GM23338 (cell line): ENCODE measurements around the gene OR10C1. TPM values are rescaled to one million over a fixed set of nuclear protein-coding genes. Genes with fewer than 3 reads are reported as not detected.

Source experiments
- ATAC-seq: fragments of 200-7000 bp; cut with Tn5 transposase; 3 replicates; pipeline ENCODE4 v1.9.1; 2020
- DNase-seq: peaks from one replicate; pipeline ENCODE4 v3.0.0-alpha.2; 2015; ENCODE audit warnings: low spot score
- H2AFZ ChIP-seq: fragments of 200-600 bp; sonication (generic); 2 replicates; pipeline ENCODE4 v1.8.0; 2016; ENCODE audit warnings: antibody characterized with exemption, mild to moderate bottlenecking, moderate library complexity
- H3F3A ChIP-seq: fragments of 200-600 bp; sonication (generic); replicated peaks from 2 replicates; pipeline ENCODE4 v1.8.0; 2017; ENCODE audit warnings: antibody characterized with exemption, mixed run types, low read depth
- H3K27ac ChIP-seq: fragments of 200-600 bp; sonication (generic); 2 replicates; pipeline ENCODE4 v1.6.1; 2016; ENCODE audit warnings: low read depth
- H3K27me3 ChIP-seq: fragments of 200-600 bp; sonication (generic); 2 replicates; pipeline ENCODE4 v1.8.0; 2016; ENCODE audit warnings: mild to moderate bottlenecking, mixed run types, moderate library complexity; ENCODE audit not compliant: insufficient read depth
- H3K36me3 ChIP-seq: fragments of 200-600 bp; sonication (generic); 2 replicates; pipeline ENCODE4 v1.8.0; 2016; ENCODE audit warnings: mild to moderate bottlenecking; ENCODE audit not compliant: insufficient read depth
- H3K4me1 ChIP-seq: fragments of 200-600 bp; sonication (generic); 2 replicates; pipeline ENCODE4 v1.8.0; 2016; ENCODE audit warnings: mild to moderate bottlenecking, moderate library complexity; ENCODE audit not compliant: insufficient read depth
- H3K4me2 ChIP-seq: fragments of 200-600 bp; sonication (generic); 2 replicates; pipeline ENCODE4 v1.7.1; 2017; ENCODE audit warnings: mixed run types
- H3K4me3 ChIP-seq: fragments of 200-600 bp; sonication (generic); 2 replicates; pipeline ENCODE4 v1.6.1; 2016; ENCODE audit warnings: mixed run types
- H3K79me2 ChIP-seq: fragments of 200-600 bp; sonication (generic); replicated peaks from 2 replicates; pipeline ENCODE4 v1.8.0; 2017; ENCODE audit warnings: mild to moderate bottlenecking; ENCODE audit not compliant: insufficient read depth
- H3K9me2 ChIP-seq: fragments of 200-600 bp; sonication (generic); 2 replicates; pipeline ENCODE4 v1.8.0; 2017; ENCODE audit not compliant: insufficient read depth
- H4K20me1 ChIP-seq: fragments of 200-600 bp; sonication (generic); replicated peaks from 2 replicates; pipeline ENCODE4 v1.8.0; 2017; ENCODE audit warnings: mild to moderate bottlenecking; ENCODE audit not compliant: insufficient read depth
- H3K27ac Mint-ChIP-seq: 2 replicates; pipeline ENCODE4 v1.8.0; 2020; ENCODE audit warnings: inconsistent platforms, mild to moderate bottlenecking, moderate library complexity, mixed read lengths
- H3K27me3 Mint-ChIP-seq: 3 replicates; pipeline ENCODE4 v1.8.0; 2022; ENCODE audit warnings: low read depth, mild to moderate bottlenecking, moderate library complexity, mixed read lengths, inconsistent platforms; ENCODE audit not compliant: insufficient read depth, poor library complexity
- H3K36me3 Mint-ChIP-seq: 3 replicates; pipeline ENCODE4 v1.8.0; 2021; ENCODE audit warnings: low read depth, mild to moderate bottlenecking, inconsistent platforms, moderate library complexity, mixed read lengths
- H3K4me1 Mint-ChIP-seq: 3 replicates; pipeline ENCODE4 v1.8.0; 2020; ENCODE audit warnings: mild to moderate bottlenecking, inconsistent platforms, mixed read lengths
- H3K4me3 Mint-ChIP-seq: 3 replicates; pipeline ENCODE4 v1.8.0; 2021; ENCODE audit warnings: moderate library complexity, mild to moderate bottlenecking, inconsistent platforms, mixed read lengths
- H3K9me3 Mint-ChIP-seq: 3 replicates; pipeline ENCODE4 v1.8.0; 2020; ENCODE audit warnings: moderate library complexity, mild to moderate bottlenecking, inconsistent platforms, mixed read lengths
- CREB1 ChIP-seq: fragments of 250-450 bp; sonication (Bioruptor Pico); IDR thresholded peaks from 2 replicates; pipeline ENCODE4 v1.5.0; 2020; ENCODE audit warnings: low read depth, mild to moderate bottlenecking, moderate library complexity
- EZH2 ChIP-seq: fragments of 200-600 bp; sonication (generic); IDR thresholded peaks from one replicate; pipeline ENCODE4 v1.8.0; 2017; ENCODE audit warnings: antibody characterized with exemption, mild to moderate bottlenecking, low read depth; ENCODE audit not compliant: unreplicated experiment
- EZH2phosphoT487 ChIP-seq: fragments of 200-600 bp; sonication (generic); IDR thresholded peaks from one replicate; pipeline ENCODE4 v1.8.1; 2018; ENCODE audit warnings: antibody characterized with exemption; ENCODE audit not compliant: unreplicated experiment
- ZNF331 ChIP-seq: fragments of 250-450 bp; sonication (Bioruptor Pico); IDR thresholded peaks from 2 replicates; pipeline ENCODE4 v1.5.0; 2020; ENCODE audit warnings: low read depth, mild to moderate bottlenecking, moderate library complexity
- polyA plus RNA-seq: library from polyadenylated mRNA; unstranded; fragments of >200 nt; fragmentation: Nextera tagmentation; extraction: Ambion mirVana; gene quantifications from 2 replicates; pipeline ENCODE4 v1.2.1, GENCODE V29; 2016
- total RNA-seq: library from RNA; depleted of rRNA; stranded (reverse); fragments of >200 nt; shearing (Covaris generic); gene quantifications from 2 replicates; pipeline ENCODE4 v1.2.3, GENCODE V29; 2014
- TF ChIP-seq, protein P1 (sequence below): IDR thresholded peaks from 2 replicates; pipeline ENCODE4 v1.6.1; 2016; ENCODE audit warnings: antibody characterized with exemption
- TF ChIP-seq, protein P2 (sequence below): fragments of 250-450 bp; sonication (Bioruptor Pico); IDR thresholded peaks from 2 replicates; pipeline ENCODE4 v1.5.0; 2020; ENCODE audit warnings: mild to moderate bottlenecking, moderate library complexity

Gene OR10C1
- total and polyA plus RNA-seq, 2 experiments from 2014 or later, result not detected

DNA sequence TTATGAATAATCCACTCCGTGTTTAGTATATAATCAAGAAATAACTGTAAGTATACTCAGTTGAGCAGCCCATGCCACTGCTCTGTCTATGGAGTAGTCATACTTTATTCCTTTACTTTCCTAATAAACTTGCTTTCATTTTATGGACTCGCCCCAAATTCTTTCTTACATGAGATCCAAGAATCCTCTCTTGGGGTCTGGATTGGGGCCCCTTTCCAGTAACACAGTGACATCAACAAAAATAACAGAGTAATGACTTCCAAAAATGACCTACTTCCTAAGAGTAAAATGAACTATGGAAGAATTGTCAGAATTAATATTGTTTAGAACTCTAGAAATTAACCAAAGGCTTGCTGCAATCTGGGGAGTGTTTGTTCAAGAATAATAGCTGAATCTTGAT lies 26.7 kb downstream of the OR10C1 start:
- no peaks in the 10 kb centered on the region for H3K4me1 ChIP-seq
- Mint-ChIP-seq H3K4me1 (0 out of 3 replicates have a peak, but pooled peaks cover 2% of the 10 kb centered on the region), H3K36me3 (no peaks in the 10 kb centered on the region), H3K27me3 (peaks cover 2% of the 10 kb centered on the region), H3K9me3 (no peaks in the 10 kb centered on the region), H3K27ac (no peak overlapping the region), H3K4me3 (no peak overlapping the region)
- no peak overlapping the region for H3K4me3 ChIP-seq
- no peaks in the 10 kb centered on the region for H3F3A ChIP-seq
- H2AFZ ChIP-seq, result no peak overlapping the region
- no peaks in the 10 kb centered on the region for H3K27me3 ChIP-seq
- no peaks in the 10 kb centered on the region for H3K79me2 ChIP-seq
- TF ChIP-seq, protein P1, sequence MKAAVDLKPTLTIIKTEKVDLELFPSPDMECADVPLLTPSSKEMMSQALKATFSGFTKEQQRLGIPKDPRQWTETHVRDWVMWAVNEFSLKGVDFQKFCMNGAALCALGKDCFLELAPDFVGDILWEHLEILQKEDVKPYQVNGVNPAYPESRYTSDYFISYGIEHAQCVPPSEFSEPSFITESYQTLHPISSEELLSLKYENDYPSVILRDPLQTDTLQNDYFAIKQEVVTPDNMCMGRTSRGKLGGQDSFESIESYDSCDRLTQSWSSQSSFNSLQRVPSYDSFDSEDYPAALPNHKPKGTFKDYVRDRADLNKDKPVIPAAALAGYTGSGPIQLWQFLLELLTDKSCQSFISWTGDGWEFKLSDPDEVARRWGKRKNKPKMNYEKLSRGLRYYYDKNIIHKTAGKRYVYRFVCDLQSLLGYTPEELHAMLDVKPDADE, result no peak
- TF ChIP-seq EZH2phosphoT487 (no peak), EZH2 (no peak)
- TF ChIP-seq, protein P2, sequence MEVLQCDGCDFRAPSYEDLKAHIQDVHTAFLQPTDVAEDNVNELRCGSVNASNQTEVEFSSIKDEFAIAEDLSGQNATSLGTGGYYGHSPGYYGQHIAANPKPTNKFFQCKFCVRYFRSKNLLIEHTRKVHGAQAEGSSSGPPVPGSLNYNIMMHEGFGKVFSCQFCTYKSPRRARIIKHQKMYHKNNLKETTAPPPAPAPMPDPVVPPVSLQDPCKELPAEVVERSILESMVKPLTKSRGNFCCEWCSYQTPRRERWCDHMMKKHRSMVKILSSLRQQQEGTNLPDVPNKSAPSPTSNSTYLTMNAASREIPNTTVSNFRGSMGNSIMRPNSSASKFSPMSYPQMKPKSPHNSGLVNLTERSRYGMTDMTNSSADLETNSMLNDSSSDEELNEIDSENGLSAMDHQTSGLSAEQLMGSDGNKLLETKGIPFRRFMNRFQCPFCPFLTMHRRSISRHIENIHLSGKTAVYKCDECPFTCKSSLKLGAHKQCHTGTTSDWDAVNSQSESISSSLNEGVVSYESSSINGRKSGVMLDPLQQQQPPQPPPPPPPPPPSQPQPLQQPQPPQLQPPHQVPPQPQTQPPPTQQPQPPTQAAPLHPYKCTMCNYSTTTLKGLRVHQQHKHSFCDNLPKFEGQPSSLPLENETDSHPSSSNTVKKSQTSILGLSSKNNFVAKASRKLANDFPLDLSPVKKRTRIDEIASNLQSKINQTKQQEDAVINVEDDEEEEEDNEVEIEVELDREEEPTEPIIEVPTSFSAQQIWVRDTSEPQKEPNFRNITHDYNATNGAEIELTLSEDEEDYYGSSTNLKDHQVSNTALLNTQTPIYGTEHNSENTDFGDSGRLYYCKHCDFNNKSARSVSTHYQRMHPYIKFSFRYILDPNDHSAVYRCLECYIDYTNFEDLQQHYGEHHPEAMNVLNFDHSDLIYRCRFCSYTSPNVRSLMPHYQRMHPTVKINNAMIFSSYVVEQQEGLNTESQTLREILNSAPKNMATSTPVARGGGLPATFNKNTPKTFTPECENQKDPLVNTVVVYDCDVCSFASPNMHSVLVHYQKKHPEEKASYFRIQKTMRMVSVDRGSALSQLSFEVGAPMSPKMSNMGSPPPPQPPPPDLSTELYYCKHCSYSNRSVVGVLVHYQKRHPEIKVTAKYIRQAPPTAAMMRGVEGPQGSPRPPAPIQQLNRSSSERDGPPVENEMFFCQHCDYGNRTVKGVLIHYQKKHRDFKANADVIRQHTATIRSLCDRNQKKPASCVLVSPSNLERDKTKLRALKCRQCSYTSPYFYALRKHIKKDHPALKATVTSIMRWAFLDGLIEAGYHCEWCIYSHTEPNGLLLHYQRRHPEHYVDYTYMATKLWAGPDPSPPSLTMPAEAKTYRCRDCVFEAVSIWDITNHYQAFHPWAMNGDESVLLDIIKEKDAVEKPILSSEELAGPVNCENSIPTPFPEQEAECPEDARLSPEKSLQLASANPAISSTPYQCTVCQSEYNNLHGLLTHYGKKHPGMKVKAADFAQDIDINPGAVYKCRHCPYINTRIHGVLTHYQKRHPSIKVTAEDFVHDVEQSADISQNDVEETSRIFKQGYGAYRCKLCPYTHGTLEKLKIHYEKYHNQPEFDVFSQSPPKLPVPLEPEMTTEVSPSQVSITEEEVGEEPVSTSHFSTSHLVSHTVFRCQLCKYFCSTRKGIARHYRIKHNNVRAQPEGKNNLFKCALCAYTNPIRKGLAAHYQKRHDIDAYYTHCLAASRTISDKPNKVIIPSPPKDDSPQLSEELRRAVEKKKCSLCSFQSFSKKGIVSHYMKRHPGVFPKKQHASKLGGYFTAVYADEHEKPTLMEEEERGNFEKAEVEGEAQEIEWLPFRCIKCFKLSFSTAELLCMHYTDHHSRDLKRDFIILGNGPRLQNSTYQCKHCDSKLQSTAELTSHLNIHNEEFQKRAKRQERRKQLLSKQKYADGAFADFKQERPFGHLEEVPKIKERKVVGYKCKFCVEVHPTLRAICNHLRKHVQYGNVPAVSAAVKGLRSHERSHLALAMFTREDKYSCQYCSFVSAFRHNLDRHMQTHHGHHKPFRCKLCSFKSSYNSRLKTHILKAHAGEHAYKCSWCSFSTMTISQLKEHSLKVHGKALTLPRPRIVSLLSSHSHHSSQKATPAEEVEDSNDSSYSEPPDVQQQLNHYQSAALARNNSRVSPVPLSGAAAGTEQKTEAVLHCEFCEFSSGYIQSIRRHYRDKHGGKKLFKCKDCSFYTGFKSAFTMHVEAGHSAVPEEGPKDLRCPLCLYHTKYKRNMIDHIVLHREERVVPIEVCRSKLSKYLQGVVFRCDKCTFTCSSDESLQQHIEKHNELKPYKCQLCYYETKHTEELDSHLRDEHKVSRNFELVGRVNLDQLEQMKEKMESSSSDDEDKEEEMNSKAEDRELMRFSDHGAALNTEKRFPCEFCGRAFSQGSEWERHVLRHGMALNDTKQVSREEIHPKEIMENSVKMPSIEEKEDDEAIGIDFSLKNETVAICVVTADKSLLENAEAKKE (CRISPR knock-in tag), result no peak
- ATAC-seq, result no peak
- no peaks in the 10 kb centered on the region for H3K36me3 ChIP-seq
- H4K20me1 ChIP-seq, result no peaks in the 10 kb centered on the region
- DNase-seq, result no peak
- no peak overlapping the region for H3K27ac ChIP-seq
- no peak overlapping the region for H3K4me2 ChIP-seq
- peaks cover 23% of the 10 kb centered on the region for H3K9me2 ChIP-seq

DNA sequence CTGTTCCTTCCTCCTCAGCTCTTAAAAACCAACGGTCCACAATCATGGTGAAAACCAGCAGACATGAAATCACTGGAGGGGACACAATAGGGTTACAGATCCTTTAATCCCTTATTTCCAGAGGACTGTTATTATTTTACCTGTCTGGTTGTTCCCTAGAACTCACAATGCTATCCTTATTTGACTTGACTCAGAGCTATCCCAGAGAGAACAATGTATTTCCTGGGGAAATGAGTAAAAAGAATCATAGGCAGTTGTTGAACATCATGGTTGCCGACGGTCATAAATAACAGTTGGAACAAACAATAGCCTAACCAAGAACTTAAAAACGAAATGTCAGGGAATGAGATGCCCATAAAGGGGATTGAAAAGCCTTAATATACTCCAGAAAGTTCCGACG lies 27.1 kb downstream of the OR10C1 start:
- ATAC-seq (no peak), DNase-seq (no peak)
- TF ChIP-seq ZNF331 (CRISPR knock-in tag), result no peak
- no peak for TF ChIP-seq CREB1
- Histone ChIP-seq H4K20me1 (no peaks in the 10 kb centered on the region), H3K27me3 (no peaks in the 10 kb centered on the region), H3K27ac (no peak overlapping the region), H3K4me2 (no peak overlapping the region), H3K4me3 (no peak overlapping the region), H3K9me2 (peaks cover 23% of the 10 kb centered on the region), H3K79me2 (no peaks in the 10 kb centered on the region), H3K36me3 (no peaks in the 10 kb centered on the region), H3K4me1 (no peaks in the 10 kb centered on the region), H3F3A (no peaks in the 10 kb centered on the region), H2AFZ (no peak overlapping the region)
- no peaks in the 10 kb centered on the region for H3K9me3 Mint-ChIP-seq
- no peaks in the 10 kb centered on the region for H3K36me3 Mint-ChIP-seq
- no peak overlapping the region for H3K27ac Mint-ChIP-seq
- no peak overlapping the region for H3K4me3 Mint-ChIP-seq
- H3K4me1 Mint-ChIP-seq, result 0 out of 3 replicates have a peak, but pooled peaks cover 2% of the 10 kb centered on the region
- H3K27me3 Mint-ChIP-seq, result peaks cover 2% of the 10 kb centered on the region
